MG63 (cell line): ENCODE results near the gene NGEF. TPM values are rescaled to one million over a fixed set of nuclear protein-coding genes. Genes with fewer than 3 reads are reported as not detected.

ENCODE experiments used
- DNase-seq: peaks from one replicate; pipeline ENCODE4 v3.0.0-alpha.2; 2020
- H3K27me3 ChIP-seq: fragments of 250-450 bp; sonication (Bioruptor Pico); 2 replicates; pipeline ENCODE4 v1.5.1; 2020; ENCODE audit warnings: mild to moderate bottlenecking, moderate library complexity
- H3K36me3 ChIP-seq: fragments of 250-450 bp; sonication (Bioruptor Pico); 2 replicates; pipeline ENCODE4 v1.5.1; 2020; ENCODE audit warnings: mild to moderate bottlenecking, moderate library complexity
- H3K4me3 ChIP-seq: fragments of 250-450 bp; sonication (Bioruptor Pico); 2 replicates; pipeline ENCODE4 v1.5.1; 2020; ENCODE audit warnings: mild to moderate bottlenecking, moderate library complexity
- H3K9me3 ChIP-seq: fragments of 250-450 bp; sonication (Bioruptor Pico); 2 replicates; pipeline ENCODE4 v1.5.1; 2020; ENCODE audit warnings: mild to moderate bottlenecking, moderate library complexity
- total RNA-seq: library from RNA; depleted of rRNA; stranded (reverse); fragments of >200 nt; shearing (Covaris generic); gene quantifications from 2 replicates; pipeline ENCODE4 v1.2.3, GENCODE V29; 2014; ENCODE audit warnings: low replicate concordance

NGEF gene
- total RNA-seq, 1 experiment from 2014 or later: 26.1 TPM

DNA sequence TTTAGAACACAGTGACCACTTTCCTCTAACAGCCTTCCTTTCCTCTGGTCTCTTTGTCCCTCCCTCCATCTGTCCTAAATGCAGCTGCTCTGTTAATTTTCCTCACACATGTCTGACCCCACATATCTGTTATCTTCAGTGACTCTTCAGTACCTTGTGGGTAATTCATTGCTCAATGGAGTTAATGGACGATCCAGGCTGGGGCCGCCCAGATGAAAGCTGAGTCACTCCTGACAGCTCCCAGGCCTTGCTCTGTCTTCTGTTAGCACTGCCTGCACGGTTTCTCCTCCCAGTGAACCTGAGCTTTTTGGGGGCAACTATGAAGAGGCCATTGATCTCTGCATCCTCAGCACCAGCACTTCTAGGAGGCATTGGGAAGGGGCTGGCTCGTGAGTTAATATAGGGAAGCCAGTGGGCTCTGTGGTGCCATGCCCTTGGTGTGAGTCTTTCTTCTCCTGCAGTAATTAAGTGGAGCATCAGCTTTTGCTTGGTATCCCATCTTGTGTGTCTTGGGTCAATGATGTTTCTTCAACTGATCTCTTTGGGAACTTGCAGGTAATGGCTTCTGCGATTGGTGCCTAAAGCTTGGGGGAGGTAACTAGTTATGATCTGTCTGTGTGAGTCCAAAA, 75.7 kb downstream of the NGEF start:
- Histone ChIP-seq H3K36me3 (no peaks in the 10 kb centered on the region), H3K27me3 (no peaks in the 10 kb centered on the region), H3K4me3 (no peak overlapping the region), H3K9me3 (peaks cover 5% of the 10 kb centered on the region)
- no peak for DNase-seq

DNA sequence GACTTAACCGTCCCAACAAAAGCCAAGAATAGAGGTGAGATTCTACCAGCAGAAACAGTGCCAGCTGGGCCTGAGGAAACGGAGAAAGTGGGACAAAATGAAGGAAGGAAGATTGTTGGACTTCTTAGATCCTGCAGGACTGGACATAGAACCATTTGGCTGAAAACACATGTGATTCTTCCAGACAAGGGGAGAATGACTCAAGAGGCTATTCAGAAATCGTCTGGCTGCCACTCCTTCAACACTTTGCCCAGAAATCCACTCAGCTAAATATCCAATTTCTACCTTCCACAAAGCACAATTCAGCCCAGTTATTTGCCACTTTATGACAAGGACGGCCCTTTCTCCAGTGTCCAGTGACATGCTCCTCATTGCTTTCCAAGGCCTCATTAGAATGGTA, 81.4 kb downstream of the NGEF start:
- no peak overlapping the region for H3K4me3 ChIP-seq
- no peaks in the 10 kb centered on the region for H3K27me3 ChIP-seq
- DNase-seq: peak; percentile 21
- H3K9me3 ChIP-seq: no peaks in the 10 kb centered on the region
- H3K36me3 ChIP-seq: no peaks in the 10 kb centered on the region

DNA sequence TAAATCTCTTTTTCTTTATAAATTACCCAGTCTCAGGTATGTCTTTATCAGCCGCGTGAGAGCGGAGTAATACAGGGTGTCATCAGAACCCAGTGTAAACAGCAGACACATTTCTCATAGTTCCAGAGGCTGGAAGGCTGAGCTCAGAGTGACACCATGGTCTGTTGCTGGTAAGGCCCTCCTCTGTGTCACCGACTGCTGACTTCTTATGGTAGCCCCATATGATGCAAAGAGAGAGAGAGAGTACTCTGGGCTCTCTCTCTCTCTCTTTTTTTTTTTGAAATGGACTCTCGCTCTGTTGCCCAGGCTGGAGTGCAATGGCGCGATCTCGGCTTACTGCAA, 83.0 kb downstream of the NGEF start:
- no peaks in the 10 kb centered on the region for H3K36me3 ChIP-seq
- no peak for DNase-seq
- H3K27me3 ChIP-seq: no peaks in the 10 kb centered on the region
- no peaks in the 10 kb centered on the region for H3K9me3 ChIP-seq
- H3K4me3 ChIP-seq: no peak overlapping the region

DNA sequence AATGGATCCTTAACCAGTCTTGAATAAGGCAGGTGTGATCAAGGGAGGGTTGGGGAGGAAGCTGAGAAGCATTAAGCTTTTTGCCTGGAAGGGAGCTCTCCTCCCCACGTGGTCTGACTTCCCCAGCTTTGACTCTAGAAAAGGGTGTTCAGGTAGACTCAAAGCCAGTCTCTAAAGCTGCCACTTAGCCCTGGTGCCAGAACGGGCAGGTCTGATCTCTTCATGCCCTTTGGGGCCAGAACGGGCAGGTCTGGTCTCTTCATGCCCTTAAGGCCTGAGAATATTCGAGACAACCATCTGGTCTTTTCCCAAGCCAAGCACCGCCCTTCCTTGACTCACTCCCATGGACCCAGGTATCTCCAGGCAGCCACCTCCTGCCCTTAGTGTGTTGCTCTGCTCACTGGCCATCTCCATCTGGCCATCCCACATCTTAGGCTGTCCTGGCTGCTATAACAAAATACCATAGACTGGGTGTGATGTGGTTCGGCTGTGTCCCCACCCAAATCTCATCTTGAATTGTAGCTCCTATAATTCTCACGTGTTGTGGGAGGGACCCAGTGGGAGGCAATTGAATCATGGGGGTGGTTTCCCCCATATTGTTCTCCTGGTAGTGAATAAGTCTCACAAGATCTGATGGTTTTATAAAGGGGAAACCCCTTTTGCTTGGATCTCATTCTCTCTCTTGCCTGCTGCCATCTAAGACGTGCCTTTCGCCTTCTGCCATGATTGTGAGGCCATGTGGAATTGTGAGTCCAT, 83.6 kb downstream of the NGEF start:
- Histone ChIP-seq H3K9me3 (no peaks in the 10 kb centered on the region), H3K27me3 (no peaks in the 10 kb centered on the region), H3K36me3 (peaks cover 3% of the 10 kb centered on the region), H3K4me3 (no peak overlapping the region)
- DNase-seq: no peak

DNA sequence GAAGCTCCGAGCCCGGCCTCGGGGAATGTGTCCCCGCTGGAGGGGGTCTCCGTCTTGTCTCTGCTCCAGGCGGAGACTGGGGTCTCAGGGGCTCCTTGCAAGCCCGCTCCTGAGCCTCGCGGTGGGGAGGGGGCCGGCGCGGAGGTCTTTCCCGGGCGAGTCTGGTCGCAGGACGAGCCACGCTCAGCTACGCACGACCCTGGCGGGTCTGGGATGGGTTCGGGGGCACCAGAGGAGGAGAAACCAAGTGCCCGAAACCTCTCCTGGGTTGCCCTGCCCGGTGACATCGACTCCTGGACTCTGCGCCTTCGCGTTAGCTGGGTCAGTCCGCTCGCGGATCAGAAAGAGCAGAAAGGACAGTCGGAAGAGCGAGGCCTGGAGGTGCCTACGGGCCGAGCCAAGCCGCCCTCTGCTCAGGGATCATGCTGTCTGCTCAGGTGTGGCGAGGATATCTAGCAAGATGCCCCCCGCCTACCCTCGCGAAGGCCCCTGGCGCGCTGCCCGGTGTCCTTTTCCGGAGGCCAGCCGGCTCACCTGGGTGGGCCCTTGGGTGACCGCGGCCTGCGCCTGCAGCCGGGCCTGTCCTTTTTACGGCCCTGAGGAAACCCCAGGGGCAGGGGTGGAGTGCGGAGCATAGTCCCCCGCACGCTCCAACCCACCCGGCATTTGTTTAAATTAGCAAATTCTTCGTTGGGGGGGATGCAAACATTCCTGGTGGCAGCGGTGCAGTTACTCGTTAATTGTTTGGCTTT, 84.3 kb downstream of the NGEF start:
- Histone ChIP-seq H3K9me3 (no peaks in the 10 kb centered on the region), H3K27me3 (no peaks in the 10 kb centered on the region), H3K4me3 (no peak overlapping the region), H3K36me3 (peaks cover 6% of the 10 kb centered on the region)
- no peak for DNase-seq

DNA sequence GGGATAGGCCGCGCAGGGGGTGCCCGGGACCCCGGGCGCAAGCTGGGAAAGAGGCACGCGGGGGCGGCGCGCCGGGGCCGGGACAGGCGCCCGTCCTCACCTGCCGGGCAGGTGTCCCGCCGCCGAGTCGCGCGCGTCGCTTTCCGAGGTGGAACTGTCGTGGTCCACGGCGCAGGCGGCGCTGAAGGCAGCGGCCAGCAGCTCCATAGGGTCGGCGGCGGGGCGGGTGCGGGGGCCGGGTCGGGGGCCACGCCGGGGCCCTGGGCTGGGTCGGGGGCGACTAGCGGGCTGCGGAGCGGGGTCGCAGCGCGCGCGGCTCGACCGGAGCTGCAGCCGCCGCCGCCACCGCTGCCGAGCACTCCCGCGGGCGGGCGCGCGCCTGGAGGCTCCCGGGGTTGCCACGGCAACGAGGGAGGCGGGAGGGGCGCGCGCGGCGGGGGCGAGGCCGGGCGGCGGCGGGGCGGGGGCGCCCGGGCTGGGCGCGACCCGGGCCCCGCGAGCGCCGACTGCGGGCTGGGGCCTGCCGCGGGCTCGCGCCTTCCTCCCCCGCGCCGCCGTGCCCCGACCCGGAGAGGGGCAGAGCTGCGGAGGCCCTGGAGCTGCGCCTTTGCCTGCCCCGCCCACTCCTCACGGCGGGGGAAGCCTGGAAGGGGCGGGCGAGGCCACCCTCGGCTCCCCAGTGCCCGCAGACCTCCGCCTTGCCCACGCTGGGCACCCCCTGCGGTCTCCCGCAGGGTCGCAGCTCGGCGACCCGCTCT, 85.1 kb downstream of the NGEF start:
- Histone ChIP-seq H3K9me3 (no peaks in the 10 kb centered on the region), H3K27me3 (no peaks in the 10 kb centered on the region), H3K36me3 (peaks cover 6% of the 10 kb centered on the region), H3K4me3 (peak overlapping the region; percentile 52; the same call in 1 of the 2 replicates)
- no peak for DNase-seq

DNA sequence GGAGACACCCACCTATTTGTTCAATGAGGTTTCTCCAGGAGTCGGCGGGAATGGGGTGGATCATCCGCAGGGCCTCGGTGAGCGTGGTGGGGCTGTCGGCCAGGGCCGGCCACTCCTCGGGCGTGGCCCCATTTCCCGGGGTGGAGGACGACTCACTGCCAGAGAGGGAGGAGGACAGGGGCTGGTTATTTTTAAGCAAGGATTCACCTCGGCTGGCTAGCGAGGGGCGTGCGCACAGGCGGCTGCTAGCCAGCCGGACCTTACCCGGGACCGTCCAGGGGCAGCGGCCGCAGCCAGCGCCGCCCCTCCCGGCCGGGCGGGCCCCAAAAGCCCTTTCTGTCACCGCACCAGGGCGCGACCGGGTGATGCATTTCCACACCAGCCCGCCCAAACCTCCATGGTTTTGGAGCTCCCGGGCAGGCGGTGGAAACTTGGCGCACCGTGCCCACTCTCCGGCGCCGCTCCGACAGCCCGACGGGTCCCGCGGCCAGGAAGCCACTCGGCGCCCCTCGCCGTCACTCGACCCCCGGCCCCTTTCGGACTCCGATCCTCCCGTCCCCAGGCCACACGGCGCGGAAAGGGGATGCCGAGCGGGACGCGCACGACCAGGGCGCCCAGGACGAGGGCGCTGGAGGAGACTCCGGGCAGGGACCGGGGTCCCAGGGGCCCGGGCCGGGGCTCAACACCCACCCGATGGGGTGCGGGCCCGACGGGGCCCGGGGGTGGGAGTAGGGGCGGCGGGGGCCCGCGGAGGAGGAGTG, 85.8 kb downstream of the NGEF start:
- H3K4me3 ChIP-seq: peak overlapping the region; percentile 52
- peaks cover 6% of the 10 kb centered on the region for H3K36me3 ChIP-seq
- H3K27me3 ChIP-seq: no peaks in the 10 kb centered on the region
- no peaks in the 10 kb centered on the region for H3K9me3 ChIP-seq
- peak; percentile 83 for DNase-seq

DNA sequence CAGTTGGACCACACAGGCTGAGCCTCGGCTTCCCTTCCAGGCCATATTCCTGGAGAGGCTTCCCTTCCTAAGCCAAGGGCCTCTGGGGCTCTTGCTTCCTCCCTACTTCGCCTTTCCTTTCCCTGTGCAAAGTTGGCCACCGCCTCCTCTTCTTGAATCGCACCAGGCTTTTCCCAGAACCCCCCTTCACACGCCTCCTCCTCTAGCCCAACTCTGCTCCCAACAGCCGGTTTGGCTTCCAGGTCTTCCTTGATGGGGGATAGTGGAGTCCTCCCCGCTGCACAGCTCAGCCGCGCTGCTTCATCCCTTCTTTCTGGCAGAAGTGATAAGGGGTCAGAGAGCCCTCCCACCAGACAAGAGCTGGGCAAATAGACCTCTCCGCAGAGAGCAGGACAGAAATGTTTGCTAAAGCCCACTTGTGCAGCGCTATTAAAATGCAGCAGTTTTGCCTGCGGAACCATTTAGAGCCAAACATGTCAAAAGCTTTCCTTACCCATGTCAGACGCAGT, 86.6 kb downstream of the NGEF start:
- H3K36me3 ChIP-seq: peaks cover 6% of the 10 kb centered on the region
- H3K27me3 ChIP-seq: no peaks in the 10 kb centered on the region
- no peaks in the 10 kb centered on the region for H3K9me3 ChIP-seq
- H3K4me3 ChIP-seq: peak overlapping the region; percentile 52
- peak; percentile 47 for DNase-seq

DNA sequence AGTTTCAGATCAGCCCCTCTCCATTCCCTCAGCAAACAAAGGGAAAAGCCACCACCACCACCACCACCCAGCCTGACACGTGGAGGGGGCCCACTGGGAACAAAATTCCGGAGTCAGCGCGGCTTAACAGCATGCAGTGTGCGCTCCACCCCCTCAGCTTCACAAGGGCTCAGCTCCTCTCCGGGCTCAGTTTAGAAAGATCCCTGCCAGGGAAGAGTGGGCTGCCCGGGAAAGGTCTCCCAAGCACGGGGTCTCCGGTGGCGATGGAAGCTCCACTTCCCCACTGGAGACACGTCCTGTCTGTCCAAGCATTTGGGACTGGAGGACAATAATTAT, 87.3 kb downstream of the NGEF start:
- Histone ChIP-seq H3K27me3 (no peaks in the 10 kb centered on the region), H3K36me3 (peaks cover 6% of the 10 kb centered on the region), H3K4me3 (peak overlapping the region; percentile 52), H3K9me3 (no peaks in the 10 kb centered on the region)
- peak; percentile 19 for DNase-seq

DNA sequence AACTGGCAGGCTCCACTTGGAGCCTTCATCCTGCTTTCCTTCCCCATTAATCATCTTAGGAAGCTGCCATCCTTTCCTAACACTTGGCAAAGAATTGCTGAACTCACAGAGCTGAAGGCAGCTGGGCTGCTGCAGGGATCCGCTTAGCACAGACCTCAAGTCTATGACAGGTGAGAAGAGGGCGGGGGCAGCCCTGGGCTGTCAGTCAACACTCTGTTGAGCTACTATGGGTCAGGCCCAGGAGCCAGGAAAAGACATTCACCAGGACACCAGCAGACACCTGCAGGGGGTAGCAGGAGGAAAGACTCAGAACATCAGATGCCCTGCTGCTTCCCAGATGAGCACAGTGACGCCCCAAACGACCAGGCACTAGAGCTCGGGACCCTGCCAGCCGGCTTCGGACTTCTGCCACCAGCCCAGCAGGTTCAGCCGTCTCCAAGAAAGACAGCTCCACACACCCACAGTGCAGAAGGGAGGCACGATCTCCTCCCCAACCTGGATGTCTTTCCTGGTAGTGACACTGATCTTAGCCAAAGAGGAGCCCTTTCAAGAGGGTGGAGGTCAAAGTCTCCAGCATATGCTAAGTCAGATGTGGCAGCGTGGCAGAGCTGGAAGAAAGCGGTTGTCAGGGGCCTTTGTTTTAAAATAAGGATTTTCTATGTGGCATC, 87.8 kb downstream of the NGEF start:
- H3K27me3 ChIP-seq: no peaks in the 10 kb centered on the region
- no peak for DNase-seq
- H3K9me3 ChIP-seq: no peaks in the 10 kb centered on the region
- H3K4me3 ChIP-seq: peak overlapping the region; percentile 52; the same call in 1 of the 2 replicates
- peaks cover 6% of the 10 kb centered on the region for H3K36me3 ChIP-seq

DNA sequence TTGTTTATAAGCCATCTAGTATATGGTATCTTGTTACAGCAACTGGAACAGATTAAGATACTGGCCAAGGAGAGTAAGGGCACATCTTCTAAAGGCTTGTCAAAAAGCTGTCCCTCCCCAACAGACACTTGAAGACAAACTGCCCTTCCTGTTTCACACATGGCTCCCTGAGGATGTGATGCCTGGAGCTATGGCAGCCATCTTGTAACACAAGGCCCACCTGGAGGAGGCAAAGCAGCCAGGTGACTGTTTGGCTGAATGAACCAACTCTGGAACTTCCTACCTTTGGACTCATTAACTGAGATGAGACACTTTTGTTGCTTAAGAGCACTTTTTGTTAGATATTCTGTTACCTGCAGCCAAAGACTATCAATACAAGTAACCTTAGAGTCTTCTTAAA, 88.6 kb downstream of the NGEF start:
- Histone ChIP-seq H3K4me3 (no peak overlapping the region), H3K9me3 (no peaks in the 10 kb centered on the region), H3K36me3 (peaks cover 6% of the 10 kb centered on the region), H3K27me3 (no peaks in the 10 kb centered on the region)
- no peak for DNase-seq

DNA sequence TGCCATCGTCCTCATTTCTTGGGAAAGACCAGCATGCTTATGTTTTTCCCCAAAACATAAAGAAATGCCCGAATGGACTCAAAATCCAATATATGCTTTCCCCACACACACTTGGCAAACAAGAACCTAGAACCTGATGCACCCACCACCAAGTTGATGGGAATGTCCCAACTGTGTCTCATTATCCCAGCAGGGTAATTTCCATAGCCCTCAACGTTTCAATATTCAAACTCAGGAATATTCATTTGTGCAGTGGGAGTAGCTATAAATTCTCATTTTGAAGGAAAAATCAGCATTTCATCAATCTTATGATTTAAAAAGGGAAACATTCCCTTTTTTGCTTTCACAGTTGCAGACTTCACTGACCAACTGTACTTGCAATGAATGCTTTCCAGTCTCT, 92.3 kb downstream of the NGEF start:
- no peaks in the 10 kb centered on the region for H3K27me3 ChIP-seq
- DNase-seq: no peak
- H3K9me3 ChIP-seq: no peaks in the 10 kb centered on the region
- H3K4me3 ChIP-seq: no peak overlapping the region
- peaks cover 6% of the 10 kb centered on the region for H3K36me3 ChIP-seq

DNA sequence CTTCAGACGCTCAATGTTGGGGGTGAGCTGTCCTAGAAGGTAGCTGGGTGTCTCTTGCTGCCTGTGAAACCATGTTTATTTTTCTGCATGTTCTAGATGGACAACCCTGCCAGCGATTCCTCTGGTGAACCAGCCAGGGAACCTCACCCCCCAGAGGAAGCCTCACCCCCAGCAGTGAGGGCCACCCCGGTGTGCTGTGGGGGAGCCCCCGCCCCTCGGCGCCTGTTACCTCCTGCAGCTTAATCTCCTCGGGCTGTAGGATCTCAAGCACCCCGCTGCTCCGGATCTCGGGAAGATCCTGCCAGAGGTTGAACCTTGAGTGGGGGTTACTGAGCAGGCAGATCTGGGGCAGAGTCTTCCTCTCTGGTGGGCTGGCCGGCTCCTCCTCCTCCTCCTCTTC, 93.0 kb downstream of the NGEF start:
- no peak overlapping the region for H3K4me3 ChIP-seq
- H3K27me3 ChIP-seq: no peaks in the 10 kb centered on the region
- peaks cover 6% of the 10 kb centered on the region for H3K36me3 ChIP-seq
- H3K9me3 ChIP-seq: no peaks in the 10 kb centered on the region
- no peak for DNase-seq

DNA sequence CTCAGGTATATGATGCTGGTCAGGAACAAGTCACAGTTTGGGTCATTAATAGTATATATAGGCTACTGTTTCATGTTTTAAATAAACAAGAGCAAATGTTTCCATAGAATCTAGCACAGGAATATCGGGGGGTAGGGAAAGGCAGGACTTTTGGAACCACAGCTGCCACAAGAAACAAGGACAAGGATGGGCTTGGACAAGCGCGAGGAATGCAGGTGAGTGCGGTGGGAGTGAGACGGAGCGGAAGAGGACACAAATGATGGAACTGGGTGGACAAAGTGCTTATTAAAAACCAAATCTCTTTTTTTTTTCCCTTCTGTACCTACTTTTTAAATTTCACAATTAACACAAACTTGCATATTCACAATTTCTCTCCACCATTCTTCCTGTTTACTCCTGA, 93.9 kb downstream of the NGEF start:
- no peak overlapping the region for H3K4me3 ChIP-seq

DNA sequence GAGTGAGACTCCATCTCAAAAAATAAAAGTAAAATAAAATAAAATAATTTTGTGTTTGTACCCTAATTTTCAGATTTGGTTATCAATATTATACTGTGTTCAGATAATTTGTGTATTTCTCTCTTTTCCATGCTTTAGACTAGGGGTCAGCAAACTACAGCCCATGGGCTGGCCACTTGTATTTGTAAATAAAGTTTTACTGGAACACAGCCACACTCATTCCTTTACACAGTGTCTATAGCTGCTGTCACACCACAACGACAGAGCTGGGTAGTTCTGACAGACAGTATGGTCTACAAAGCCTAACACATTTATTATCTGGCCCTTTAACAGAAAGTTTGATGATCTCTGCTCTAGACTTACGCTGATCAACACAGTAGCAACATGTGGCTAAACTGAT, 99.2 kb downstream of the NGEF start:
- Histone ChIP-seq H3K9me3 (peaks cover 14% of the 10 kb centered on the region), H3K4me3 (no peak overlapping the region), H3K36me3 (peaks cover 8% of the 10 kb centered on the region), H3K27me3 (no peaks in the 10 kb centered on the region)
- no peak for DNase-seq

More for the DNA sequence above, 93.9 kb downstream of the NGEF start:
- Histone ChIP-seq H3K9me3 (no peaks in the 10 kb centered on the region), H3K27me3 (no peaks in the 10 kb centered on the region), H3K36me3 (peaks cover under 1% of the 10 kb centered on the region)
- DNase-seq: no peak
